Esophagus (tissue), 2 donors: Measurements from ENCODE around the gene MLH1. TPM values are rescaled to one million over a fixed set of nuclear protein-coding genes. Genes with fewer than 3 reads are reported as not detected.

ENCODE experiments used
- H3K27ac ChIP-seq, 2 donors: one replicate each; pipeline ENCODE4 v1.5.1; 2013; ENCODE audit warnings: low read depth in 2 of 2, mild to moderate bottlenecking in 2 of 2, inconsistent platforms in 1 of 2, low read length in 1 of 2, moderate library complexity in 1 of 2
- H3K27me3 ChIP-seq, 2 donors: one replicate each; pipeline ENCODE4 v1.6.1; 2013; ENCODE audit warnings: low read length in 2 of 2, control low read depth in 1 of 2, mild to moderate bottlenecking in 1 of 2; ENCODE audit not compliant: insufficient read depth in 2 of 2, control insufficient read depth in 1 of 2
- H3K36me3 ChIP-seq, 2 donors: one replicate each; pipeline ENCODE4 v1.6.1; 2013; ENCODE audit warnings: low read length in 1 of 2; ENCODE audit not compliant: control insufficient read depth in 2 of 2, insufficient read depth in 2 of 2
- H3K4me1 ChIP-seq, 2 donors: one replicate each; pipeline ENCODE4 v1.6.1; 2013; ENCODE audit warnings: low read length in 1 of 2; ENCODE audit not compliant: control insufficient read depth in 2 of 2, insufficient read depth in 2 of 2
- H3K4me3 ChIP-seq, 2 donors: one replicate each; pipeline ENCODE4 v1.5.1; 2013; ENCODE audit warnings: low read length in 2 of 2, mild to moderate bottlenecking in 2 of 2, low read depth in 1 of 2, moderate library complexity in 1 of 2
- H3K9me3 ChIP-seq, 2 donors: one replicate each; pipeline ENCODE4 v1.6.1; 2013; ENCODE audit warnings: mild to moderate bottlenecking in 2 of 2, low read depth in 1 of 2, low read length in 1 of 2, moderate library complexity in 1 of 2; ENCODE audit not compliant: control insufficient read depth in 2 of 2, insufficient read depth in 1 of 2
- WGBS, 2 donors: extraction: QIAGEN DNeasy Blood & Tissue Kit; methylation state at CpG; one replicate each; pipeline ENCODE4 v1.1.7; 2013; 5-methylcytosine and 5-hydroxymethylcytosine counted together
- polyA plus RNA-seq, 2 donors: library from polyadenylated mRNA; stranded (reverse); fragments of 200-250 nt; gene quantifications; one replicate each; pipeline ENCODE4 v1.2.3, GENCODE V29; 2013
- donor health status: healthy with polysubstance abuse.
- donor health status: Bipolar disorder and iron deficiency.

Gene MLH1
- polyA plus RNA-seq, 2 donors: 7.0 to 13.9 TPM

- no peaks in the 10 kb centered on the region for H3K27me3 ChIP-seq
- H3K4me3 ChIP-seq: no peak overlapping the region
- H3K9me3 ChIP-seq: no peaks in the 10 kb centered on the region
- no peak overlapping the region for H3K27ac ChIP-seq
- H3K36me3 ChIP-seq: peaks cover 0 to 6% of the 10 kb centered on the region in 2 donors
- WGBS, 2 donors: 87 to 91% methylated on average over 1 of the region's 1 CpG
- H3K4me1 ChIP-seq: no peaks in the 10 kb centered on the region
Observed at GRCh38 chr3:37068031-37068430, 74.7 kb downstream of the MLH1 start.

GRCh38 chr3:37071921-37072320 is 78.6 kb downstream of the MLH1 start:
- no peaks in the 10 kb centered on the region for H3K4me1 ChIP-seq
- H3K27me3 ChIP-seq: no peaks in the 10 kb centered on the region
- 92 to 94% methylated on average over 3 of the region's 3 CpGs for WGBS, 2 donors
- no peak overlapping the region for H3K4me3 ChIP-seq
- H3K36me3 ChIP-seq: peaks cover 0 to 3% of the 10 kb centered on the region in 2 donors
- H3K27ac ChIP-seq: no peak overlapping the region
- no peaks in the 10 kb centered on the region for H3K9me3 ChIP-seq

- WGBS, 2 donors: 8 to 19% methylated on average over 2 of the region's 2 CpGs
- no peaks in the 10 kb centered on the region for H3K9me3 ChIP-seq
- no peaks in the 10 kb centered on the region for H3K27me3 ChIP-seq
- no peak overlapping the region for H3K4me3 ChIP-seq
- peaks cover 0 to 3% of the 10 kb centered on the region in 2 donors for H3K36me3 ChIP-seq
- no peaks in the 10 kb centered on the region for H3K4me1 ChIP-seq
- H3K27ac ChIP-seq: no peak overlapping the region
Observed at GRCh38 chr3:37072892-37073291, 79.6 kb downstream of the MLH1 start.

- Histone ChIP-seq H3K4me1 (no peaks in the 10 kb centered on the region), H3K36me3 (peaks cover 2 to 4% of the 10 kb centered on the region in 2 donors), H3K4me3 (no peak overlapping the region), H3K9me3 (no peaks in the 10 kb centered on the region), H3K27ac (no peak overlapping the region), H3K27me3 (no peaks in the 10 kb centered on the region)
- WGBS, 2 donors: 63 to 67% methylated on average over 3 of the region's 3 CpGs
Observed at GRCh38 chr3:37074178-37074577, 80.9 kb downstream of the MLH1 start.

GRCh38 chr3:37075955-37076354 is 82.6 kb downstream of the MLH1 start:
- 96 to 100% methylated on average over 1 of the region's 1 CpG for WGBS, 2 donors
- H3K9me3 ChIP-seq: no peaks in the 10 kb centered on the region

GRCh38 chr3:37082317-37082716 is 89.0 kb downstream of the MLH1 start:
- no peak overlapping the region for H3K27ac ChIP-seq
- H3K9me3 ChIP-seq: no peaks in the 10 kb centered on the region
- WGBS, 2 donors: 77 to 95% methylated on average over 3 of the region's 3 CpGs
- no peaks in the 10 kb centered on the region for H3K4me1 ChIP-seq
- no peaks in the 10 kb centered on the region for H3K27me3 ChIP-seq
- H3K4me3 ChIP-seq: no peak overlapping the region
- peaks cover 3 to 4% of the 10 kb centered on the region in 2 donors for H3K36me3 ChIP-seq

More at GRCh38 chr3:37075955-37076354, 82.6 kb downstream of the MLH1 start:
- Histone ChIP-seq H3K36me3 (peaks cover 3 to 6% of the 10 kb centered on the region in 2 donors), H3K4me1 (no peaks in the 10 kb centered on the region), H3K27ac (no peak overlapping the region), H3K27me3 (no peaks in the 10 kb centered on the region), H3K4me3 (no peak overlapping the region)

- 67 to 79% methylated on average over 6 of the region's 6 CpGs for WGBS, 2 donors
- Histone ChIP-seq H3K9me3 (no peaks in the 10 kb centered on the region), H3K27me3 (no peaks in the 10 kb centered on the region), H3K27ac (no peak overlapping the region), H3K36me3 (peaks cover 0 to 3% of the 10 kb centered on the region in 2 donors), H3K4me1 (no peaks in the 10 kb centered on the region), H3K4me3 (no peak overlapping the region)
Observed at GRCh38 chr3:37086918-37087317, 93.6 kb downstream of the MLH1 start.

GRCh38 chr3:37087870-37088269 is 94.6 kb downstream of the MLH1 start:
- H3K27me3 ChIP-seq: no peaks in the 10 kb centered on the region
- no peaks in the 10 kb centered on the region for H3K4me1 ChIP-seq
- no peak overlapping the region for H3K4me3 ChIP-seq
- H3K36me3 ChIP-seq: peaks cover 2 to 3% of the 10 kb centered on the region in 2 donors
- H3K27ac ChIP-seq: no peak overlapping the region
- no peaks in the 10 kb centered on the region for H3K9me3 ChIP-seq
- WGBS, 2 donors: 92 to 93% methylated on average over 2 of the region's 2 CpGs

GRCh38 chr3:37092484-37092883 is 99.2 kb downstream of the MLH1 start:
- Histone ChIP-seq H3K4me1 (no peaks in the 10 kb centered on the region), H3K27ac (no peak overlapping the region), H3K4me3 (no peak overlapping the region), H3K27me3 (no peaks in the 10 kb centered on the region), H3K9me3 (no peaks in the 10 kb centered on the region), H3K36me3 (peaks cover 2 to 3% of the 10 kb centered on the region in 2 donors)
- 98 to 99% methylated on average over 3 of the region's 3 CpGs for WGBS, 2 donors

- Histone ChIP-seq H3K27ac (no peak overlapping the region), H3K9me3 (no peaks in the 10 kb centered on the region), H3K4me1 (no peaks in the 10 kb centered on the region), H3K36me3 (peaks cover 2 to 3% of the 10 kb centered on the region in 2 donors), H3K4me3 (no peak overlapping the region), H3K27me3 (no peaks in the 10 kb centered on the region)
- 95 to 100% methylated on average over 2 of the region's 2 CpGs for WGBS, 2 donors
Observed at GRCh38 chr3:37093481-37093880, 100.2 kb downstream of the MLH1 start.
